Renal cortex interstitium (tissue), 11 donors: ENCODE data around the gene RNF130. TPM values are rescaled to one million over a fixed set of nuclear protein-coding genes. Genes with fewer than 3 reads are reported as not detected.

Experiments used
- DNase-seq, 11 donors: peaks; one replicate each; pipeline ENCODE4 v3.0.0-alpha.2; 2013; ENCODE audit warnings: low read depth in 9 of 11, low spot score in 4 of 11; ENCODE audit errors: extremely low read depth in 1 of 11
- polyA plus RNA-seq, 3 donors: library from polyadenylated mRNA; unstranded; fragments of 120-200 nt; gene quantifications; one replicate each; pipeline ENCODE4 v1.2.1, GENCODE V29; 2013; ENCODE audit not compliant: insufficient read length in 3 of 3

The RNF130 gene
- polyA plus RNA-seq, 3 donors = 66.5 to 70.2 (median 68.9) TPM

DNA sequence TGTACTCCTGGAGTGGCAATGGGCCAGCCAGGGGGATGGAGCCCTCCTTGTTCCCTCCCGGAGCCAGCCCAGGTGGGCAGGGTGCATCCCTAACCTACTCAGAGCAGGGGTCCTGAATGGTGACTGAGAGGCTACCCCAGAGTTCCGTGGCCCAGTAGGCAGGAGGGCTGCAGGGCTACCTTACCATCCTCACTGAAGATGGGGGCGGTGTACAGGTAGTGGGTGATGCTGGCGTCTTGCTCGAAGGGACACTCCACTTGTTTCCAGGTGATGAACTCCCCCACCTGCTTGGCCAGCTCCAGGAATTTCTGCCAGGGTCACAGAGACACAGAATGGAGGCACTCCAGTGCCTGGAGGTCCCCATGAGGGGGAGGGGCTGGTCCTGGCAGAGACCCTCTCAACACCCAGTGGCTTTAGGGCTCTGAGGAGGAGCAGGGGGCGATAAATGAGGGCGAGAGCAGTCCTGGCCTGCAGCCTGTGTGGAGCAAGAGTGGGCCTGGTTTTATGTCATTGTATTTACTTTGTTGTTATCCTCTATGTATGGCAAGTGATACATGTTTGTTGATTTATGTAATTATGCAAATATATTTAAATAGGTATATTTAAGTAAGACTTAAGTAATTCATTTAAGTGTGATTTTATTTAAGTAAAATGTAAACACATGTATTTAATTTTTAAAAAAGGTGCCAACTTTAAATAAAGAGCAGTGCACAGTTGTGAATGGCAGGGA is 39.9 kb upstream of the RNF130 start:
- no peak for DNase-seq

DNA sequence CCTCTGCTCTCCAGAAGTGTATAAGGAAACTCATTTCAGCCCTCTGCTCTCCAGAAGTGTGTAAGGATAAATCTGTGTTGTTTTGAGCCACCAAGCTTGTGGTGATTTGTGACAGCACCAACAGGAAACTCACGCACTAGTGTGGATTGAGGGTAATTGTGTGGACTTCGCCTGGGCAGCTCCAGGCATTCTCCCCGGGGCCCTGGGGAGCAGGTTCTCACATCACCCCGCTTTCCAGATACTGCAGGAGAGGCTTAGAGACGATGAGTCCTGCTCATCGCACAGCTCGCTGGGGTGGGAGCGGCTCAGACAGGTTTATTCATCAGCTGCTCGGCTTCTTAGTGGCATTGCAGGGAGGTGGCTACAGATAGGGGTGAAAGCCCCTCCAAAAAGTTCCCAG is 38.4 kb upstream of the RNF130 start:
- DNase-seq = no peak

DNA sequence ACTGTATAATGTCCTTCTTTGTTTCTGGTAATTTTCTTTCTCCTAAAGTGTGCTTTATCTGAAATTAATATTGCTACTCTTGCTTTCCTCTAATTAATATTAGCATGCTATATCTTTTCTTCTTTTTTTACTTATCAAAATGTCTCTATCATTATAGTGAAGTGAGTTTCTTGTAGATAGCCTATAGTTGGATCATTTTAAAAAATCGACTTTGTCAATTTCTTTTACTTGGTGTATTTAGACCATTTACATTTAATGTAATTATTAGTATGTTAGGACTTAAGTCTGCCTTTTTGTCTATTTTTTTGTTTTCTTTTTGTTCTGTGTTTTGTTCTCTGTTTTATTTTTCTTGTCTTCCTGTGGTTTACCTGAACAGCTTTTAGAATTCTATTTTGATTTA is 35.4 kb upstream of the RNF130 start:
- DNase-seq = no peak

DNA sequence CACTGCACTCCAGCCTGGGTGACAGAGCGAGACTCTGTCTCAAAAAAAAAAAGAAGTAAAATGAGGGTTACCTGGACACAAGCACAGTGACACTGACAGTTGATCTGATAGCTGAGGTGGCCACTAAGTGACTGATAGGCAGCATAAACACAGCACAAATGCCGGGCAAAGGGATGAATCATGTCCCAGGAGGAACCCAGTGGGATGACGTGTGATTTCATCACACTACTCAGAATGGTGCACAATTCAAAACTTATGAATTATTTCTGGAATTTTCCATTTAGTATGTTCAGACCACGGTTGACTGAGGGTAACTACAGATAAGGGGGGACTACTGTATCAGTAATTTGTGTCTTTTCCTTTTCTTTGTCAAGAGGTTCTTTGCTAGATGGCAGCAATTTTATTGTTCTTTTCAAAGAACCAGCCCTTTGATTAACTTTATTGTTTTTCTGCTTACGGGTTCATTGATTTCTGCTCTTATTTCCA is 34.3 kb upstream of the RNF130 start:
- no peak for DNase-seq

DNA sequence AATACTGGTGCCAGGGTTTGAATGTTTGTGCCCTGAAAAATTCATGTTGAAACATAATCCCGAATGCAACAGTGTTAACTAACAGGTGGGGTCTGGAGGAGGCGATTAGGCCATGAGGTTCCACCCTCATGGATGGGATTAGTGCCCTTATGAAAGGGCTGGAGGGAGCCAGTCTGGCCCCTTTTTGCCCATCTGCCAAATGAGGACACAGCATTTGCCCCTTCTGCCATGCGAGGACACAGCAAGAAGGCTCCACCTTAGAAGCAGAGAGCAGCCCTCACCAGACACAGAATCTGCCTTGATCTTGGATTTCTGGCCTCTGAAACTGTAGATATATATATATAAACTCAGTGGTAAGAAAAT is 32.6 kb upstream of the RNF130 start:
- DNase-seq = no peak

DNA sequence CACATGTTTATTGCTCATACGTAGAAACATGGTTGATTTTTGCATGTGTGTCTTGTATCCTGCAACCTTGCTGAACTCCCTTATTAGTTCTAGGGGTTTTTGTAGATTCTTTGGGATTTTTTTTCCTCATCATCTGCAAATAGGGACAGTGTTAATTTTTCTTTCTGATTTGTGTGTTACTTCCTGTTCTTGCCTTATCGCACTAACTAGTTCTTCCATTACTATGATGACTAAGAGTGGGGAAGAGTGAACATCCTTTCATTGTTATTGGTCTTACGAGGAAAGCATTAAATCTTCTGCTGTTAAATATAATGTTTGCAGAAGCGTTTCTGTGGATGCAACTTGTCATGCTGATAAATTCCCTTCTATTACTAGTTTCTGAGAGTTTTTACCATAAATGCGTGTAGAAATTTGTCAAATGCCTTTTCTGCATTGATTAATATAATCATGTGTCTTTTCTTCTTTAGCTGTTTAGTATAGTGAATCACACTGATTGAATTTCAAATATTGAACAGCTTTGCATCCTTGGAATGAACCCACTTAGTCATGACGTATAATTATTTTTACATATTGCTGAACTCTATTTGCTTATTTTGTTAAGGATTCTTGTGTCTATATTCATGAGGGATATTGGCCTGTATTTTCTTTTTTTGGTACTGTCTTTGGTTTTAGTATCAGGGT is 32.1 kb upstream of the RNF130 start:
- DNase-seq = no peak

DNA sequence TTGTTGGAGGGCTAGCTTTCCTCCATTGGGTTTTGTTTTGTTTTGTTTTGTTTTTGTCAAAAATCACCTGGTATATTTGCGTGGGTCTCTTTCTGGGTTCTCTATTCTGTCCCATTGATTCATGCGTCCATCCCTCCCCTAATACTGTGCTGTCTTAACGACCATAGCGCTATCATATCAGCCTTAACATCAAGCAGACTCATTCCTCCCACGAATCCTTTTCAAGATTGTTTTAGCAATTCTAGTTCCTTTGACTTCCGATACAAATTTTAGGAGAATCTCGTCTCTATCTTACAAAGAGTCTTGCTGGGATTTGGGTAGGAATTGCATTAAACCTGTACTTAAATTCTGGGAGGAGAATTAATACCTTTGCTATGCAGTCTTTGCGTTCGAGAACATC is 31.1 kb upstream of the RNF130 start:
- DNase-seq = no peak

DNA sequence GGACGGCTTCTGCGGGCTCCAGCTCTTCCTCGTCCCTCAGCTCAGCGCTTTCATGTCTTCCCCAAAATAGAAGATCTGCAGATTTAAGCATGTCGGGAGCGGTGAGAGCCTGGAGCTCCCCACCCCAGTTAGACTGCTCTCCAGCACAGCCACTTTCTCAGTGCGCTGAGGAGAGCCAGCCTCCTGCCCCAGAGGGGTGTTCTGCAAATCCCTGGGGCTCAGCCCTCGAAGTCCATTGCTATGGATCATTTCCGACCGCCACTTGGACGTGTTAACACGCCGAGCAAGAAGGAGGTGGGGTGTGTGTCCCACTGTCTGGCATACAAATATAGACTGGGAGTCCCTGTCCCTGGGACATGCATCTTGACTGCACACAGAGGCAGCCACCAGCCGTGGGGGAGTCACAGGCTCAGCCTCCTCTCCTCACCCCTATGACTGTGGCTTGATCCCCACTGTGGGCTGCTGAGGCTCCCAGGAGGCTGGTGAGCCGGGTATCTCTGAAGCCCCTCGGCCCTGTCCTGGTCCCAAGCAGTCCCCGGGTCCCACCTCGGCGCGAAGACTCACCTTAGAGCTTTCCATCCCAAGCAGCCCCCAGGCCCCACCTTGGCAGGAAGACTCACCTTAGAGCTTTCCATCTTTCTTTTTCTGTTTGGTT is 30.0 kb upstream of the RNF130 start:
- no peak for DNase-seq

DNA sequence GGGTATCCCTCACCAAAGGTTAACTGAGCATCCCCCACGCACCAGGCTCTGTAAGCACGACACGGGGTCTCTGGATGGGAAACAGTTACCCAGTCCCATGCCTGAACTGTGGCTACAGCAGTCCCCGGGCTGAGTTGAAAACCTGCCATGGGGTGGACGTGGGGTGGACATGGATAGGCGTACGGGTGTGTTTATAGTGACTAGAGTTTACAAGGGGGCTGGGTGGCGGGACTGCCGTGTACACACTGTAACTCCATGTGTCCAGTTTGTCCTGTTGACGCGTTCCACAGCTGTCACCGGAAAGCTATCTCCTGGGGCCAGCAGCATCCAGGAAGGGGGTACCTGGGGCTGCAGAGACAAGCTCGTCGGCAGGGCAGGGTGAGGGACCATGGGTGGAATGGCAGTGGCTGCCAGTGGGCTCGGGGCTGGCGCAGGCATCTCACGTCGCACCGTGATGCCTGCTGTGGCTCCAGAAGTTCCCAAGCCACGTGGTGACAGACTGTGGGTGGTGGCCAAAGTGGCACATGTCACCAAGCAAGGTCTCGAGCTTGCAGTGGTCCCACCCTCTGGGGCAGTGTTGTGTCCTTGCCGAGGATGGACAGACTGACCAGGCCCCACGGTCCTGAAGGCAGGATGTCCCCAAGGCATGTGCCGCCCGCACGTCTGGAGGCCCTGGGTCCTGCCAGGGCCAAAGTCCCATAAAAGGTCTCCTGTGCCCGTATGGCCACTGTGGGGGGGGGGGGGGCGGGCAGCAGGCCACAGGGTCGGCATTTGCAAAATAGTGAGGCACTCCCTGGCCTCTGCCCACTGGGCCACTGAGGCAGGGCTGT is 29.3 kb upstream of the RNF130 start:
- no peak for DNase-seq

DNA sequence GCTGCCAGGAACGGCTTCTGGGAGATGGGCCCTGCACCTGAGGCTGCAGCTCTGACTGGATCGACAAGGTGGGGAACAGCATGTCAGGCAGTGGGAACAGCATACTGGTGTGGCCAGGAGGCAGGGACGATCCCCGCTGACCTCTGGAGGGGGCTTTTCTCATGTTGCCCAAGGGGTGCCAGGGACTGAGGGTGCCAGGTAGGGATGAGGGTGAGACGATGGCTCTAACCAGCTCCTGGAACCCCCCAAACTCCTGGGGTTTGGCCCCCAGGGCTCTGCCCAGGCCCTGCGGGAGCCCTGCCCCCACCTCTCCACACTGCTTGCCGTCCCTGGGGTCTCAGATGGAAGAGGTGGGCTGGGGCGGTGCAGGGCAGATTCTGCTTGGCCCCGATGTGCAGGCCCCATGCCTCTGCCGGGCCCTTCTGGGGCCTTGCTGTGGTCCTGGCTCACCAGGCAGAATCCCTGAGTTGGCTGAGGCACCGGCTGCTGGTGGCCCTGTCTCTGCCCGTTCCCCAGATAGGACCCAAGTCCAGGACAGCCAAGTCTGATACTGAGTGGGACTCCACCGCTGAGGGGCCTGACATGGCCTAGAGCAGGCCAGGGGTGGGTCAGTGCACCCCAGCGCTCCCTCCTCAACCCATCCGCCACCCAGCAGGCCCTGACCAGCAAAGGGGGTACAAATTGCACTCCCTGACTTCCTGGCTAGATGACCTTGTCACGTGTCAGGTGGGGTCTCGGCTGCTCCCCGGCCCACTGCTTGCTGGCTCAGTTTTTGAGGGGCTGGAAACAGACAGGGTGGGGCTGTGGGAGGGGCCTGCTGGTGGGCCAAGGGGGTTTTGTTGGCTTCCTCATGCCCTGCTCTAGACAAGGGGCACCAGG is 28.4 kb upstream of the RNF130 start:
- no peak for DNase-seq

DNA sequence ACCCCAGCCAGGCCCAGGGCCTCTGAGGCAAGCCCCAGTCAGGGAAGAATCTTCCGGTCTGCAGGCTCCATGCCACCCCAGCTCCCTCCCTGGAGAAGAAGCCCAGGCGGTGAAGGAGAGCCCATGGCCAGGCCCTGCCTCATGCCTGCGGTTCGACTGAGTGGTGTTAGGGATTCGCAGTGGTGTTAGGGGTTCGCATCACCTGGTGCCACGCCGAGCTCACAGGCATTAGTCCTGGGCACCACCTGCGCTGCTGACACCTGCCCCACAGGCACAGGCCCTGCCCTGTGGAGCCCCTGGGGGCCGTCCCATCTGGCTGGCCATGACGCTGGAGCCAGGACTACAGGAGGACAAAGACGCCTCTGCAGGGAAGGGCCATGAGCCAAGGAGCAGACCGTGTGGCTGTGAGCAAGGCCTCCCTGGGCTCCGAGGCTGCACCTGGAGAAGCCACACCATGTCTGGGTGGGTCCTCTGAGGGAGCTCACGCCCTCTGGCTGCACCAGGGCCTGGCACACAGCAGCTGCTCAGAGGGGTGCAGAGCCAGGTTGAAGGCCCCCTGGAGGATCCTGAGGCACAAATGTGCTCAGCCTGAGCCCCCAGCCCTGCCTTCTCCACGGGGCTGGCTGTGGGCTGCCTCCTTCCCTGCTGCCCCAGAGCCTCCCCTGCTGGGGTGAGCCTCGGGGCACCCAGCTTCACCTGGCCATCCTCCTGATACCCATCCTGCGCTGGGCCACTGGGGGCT is 27.6 kb upstream of the RNF130 start:
- DNase-seq = no peak

DNA sequence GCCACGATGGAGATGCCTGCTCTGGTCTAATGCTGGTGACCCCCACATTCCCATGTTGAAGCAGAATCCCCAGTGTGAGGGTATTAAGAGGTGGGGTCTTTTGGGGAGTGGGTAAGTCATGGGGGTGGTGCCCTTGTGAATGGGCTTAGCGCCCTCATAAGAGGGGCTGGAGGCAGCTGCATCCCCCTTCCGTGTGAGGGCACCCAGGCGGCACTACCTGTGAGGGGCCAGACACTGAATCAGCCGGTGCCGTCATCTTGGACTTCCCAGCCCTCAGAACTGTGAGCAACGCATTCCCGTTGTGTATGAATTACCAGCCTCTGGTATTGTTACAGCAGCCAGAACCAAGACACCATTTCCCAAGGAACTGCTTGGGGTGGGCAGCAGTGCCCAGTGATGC is 27.0 kb upstream of the RNF130 start:
- no peak for DNase-seq

DNA sequence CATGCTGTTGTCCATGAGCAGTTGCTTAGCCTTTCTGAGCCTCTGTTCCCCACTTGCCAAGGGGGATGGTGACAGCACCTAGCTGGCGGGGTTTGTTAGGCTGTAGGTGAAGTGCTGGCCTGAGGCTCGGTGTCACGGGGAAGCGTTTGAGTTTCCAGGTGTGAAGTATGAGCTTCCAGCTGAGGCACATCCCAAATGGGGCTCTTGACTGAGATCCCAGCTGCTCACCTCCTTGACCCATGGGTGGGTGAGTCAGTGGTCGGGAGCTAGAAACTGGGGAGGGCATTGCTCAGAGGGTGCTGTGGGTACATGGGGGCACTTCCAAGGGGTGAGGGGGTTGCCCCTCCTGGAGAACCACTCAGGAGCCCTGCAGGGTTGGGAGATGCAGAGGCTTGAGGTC is 26.4 kb upstream of the RNF130 start:
- DNase-seq = no peak

DNA sequence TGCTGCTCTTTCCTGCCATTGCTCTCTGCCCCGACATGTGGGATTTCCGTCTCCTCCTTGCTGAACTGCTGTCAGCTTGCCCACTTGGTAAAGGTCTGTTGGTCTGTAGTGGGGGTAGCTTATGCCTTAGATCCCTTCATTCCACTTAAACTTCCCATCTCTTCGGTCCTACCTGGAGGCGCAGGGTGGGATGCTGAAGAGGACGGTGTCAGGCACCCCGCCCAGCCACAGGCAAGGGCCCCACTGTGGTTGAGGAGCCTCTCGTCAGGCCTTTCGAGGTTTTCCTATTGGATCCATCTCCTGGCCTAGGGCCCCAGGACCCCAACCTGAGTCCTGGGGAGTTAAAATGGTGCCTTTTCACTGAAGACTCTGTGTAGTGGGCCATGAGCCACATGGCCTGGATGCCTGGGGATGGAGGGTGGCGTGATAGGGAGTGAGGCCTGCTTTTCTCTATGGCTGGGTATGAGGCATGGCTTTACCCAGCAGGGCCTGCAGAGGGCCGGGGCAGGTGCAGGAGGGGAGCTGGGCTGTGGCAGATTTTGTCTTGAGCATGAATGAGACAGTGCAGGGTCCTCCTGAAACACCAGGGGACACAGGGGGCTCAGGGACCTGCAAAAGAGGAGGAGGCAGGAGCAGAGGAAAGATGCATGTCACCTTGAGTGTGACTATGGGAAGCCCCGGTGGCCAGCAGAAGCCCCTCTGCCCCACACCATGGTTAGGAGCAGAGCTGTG is 25.8 kb upstream of the RNF130 start:
- DNase-seq = no peak

DNA sequence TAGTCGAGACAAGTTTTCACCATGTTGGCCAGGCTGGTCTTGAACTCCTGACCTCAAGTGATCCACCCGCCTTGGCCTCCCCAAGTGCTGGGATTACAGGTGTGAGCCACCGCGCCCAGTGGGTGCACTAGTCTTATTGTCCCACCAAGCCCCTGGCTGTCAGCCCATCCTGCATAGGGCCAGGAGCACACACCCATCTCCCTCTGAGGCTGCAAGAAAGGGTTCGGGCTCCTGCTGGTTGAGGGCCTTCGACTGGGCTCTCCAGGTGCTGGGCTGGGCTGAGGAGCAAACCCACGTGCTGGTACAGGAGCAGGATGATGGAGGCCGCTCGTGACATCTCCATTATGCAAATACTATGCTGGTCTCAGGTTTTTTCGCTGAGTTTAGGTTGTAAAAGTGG is 25.1 kb upstream of the RNF130 start:
- no peak for DNase-seq

DNA sequence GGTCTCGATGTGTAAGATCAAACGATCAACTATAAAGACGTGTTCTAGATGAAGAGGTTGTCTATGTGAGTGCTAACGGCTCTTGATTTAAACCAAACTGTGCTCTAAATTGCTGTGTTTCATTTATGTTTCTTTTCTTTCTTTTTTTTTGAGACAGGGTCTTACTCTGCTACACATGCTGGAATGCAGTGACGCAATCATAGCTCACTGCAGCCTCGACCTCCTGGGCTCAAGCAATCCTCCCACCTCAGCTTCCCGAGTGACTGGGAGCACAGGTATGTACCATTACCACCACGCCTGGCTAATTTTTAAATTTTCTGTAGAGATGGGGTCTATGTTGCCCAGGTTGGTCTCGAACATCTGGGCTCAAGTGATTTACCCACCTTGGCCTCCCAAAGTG is 24.0 kb upstream of the RNF130 start:
- DNase-seq = no peak

DNA sequence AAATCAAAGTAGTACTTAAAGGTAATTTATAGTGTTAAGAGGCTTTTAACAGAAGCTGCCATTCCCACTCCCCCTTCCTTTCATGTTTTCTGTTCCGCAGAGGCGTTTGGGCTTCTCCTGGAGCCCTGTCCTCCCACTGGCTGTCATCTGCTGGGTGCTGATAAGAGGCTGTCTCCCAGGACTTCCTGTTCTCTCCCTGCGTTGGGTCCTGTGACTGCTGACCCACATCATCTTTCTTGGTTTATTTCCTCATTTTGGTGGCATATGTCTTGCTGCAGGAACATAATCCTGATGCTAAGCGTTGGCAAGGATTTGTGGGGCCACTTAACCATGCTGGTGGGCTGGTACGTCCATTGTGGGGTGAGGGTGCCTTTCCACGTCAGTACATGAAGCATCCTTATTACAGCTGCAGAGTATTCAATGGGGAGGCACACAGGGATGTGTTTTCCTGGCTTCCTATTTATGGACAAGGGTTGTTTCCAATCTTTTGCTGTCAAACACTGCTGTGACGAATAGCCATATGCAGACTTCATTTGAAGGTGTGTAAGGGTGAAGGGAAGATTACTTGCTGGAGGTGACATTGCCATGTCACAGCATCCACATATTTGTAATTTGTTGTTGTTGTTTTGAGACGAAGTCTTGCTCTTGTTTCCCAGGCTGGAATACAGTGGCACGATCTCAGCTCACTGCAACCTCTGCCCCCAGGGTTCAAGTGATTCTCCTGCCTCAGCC is 22.3 kb upstream of the RNF130 start:
- no peak for DNase-seq
